GM12891 (cell line): ENCODE measurements around the gene REPIN1.

Source experiments
- POLR2A ChIP-seq: IDR thresholded peaks from 2 replicates; pipeline ENCODE4 v1.6.1; 2011; ENCODE audit warnings: low read depth, low read length, control low read depth
- POLR2AphosphoS5 ChIP-seq: IDR thresholded peaks from 2 replicates; pipeline ENCODE4 v1.6.1; 2011; ENCODE audit warnings: low read depth, low read length, control low read depth
- SPI1 ChIP-seq: IDR thresholded peaks from 2 replicates; pipeline ENCODE4 v1.6.1; 2011; ENCODE audit warnings: low read depth, low read length, control low read depth
- TAF1 ChIP-seq: IDR thresholded peaks from 2 replicates; pipeline ENCODE4 v1.6.1; 2011; ENCODE audit warnings: low read depth, low read length, control low read depth

- TF ChIP-seq POLR2A (no peak), SPI1 (no peak), POLR2AphosphoS5 (no peak), TAF1 (no peak)
Measured at GRCh38 chr7:150345012-150345411, 23.6 kb upstream of the REPIN1 start.
